K562 (cell line): Measurements from ENCODE around the gene SNX18. TPM values are rescaled to one million over a fixed set of nuclear protein-coding genes. Genes with fewer than 3 reads are reported as not detected.

Experiments
- ATAC-seq: fragments of 200-7000 bp; cut with Tn5 transposase; 3 replicates; pipeline ENCODE4 v1.9.1; 2020; ENCODE audit warnings: moderate library complexity
- BruUV-seq: library from RNA; stranded (reverse); fragments of 400-500 nt; replicated peaks from 2 replicates; lab custom pipeline; 2021; lab: Mats Ljungman, UMichigan
- CTCF ChIA-PET: fragments of 300-600 bp; formaldehyde crosslinking; extraction: SDS; loops from one replicate; lab custom pipeline; 2021; ENCODE audit warnings: low intra/inter-chr PET ratio; lab: Yijun Ruan, JAX
- POLR2A ChIA-PET: fragments of 300-600, 350-650 bp; sonication (Branson Sonifier 250); formaldehyde crosslinking; extraction: SDS; loops from one replicate; lab custom pipeline; 2021; ENCODE audit warnings: antibody characterized with exemption, inconsistent platforms; lab: Yijun Ruan, JAX
- DNase-seq, 4 experiments: peaks; one replicate each; pipeline versions ENCODE4 v3.0.0 to v3.0.0-alpha.2; 2011 to 2018; ENCODE audit warnings: low spot score in 3 of 4, mixed read lengths in 3 of 4; ENCODE audit errors: extremely low read depth in 1 of 4
- FAIRE-seq: peaks from 2 replicates; lab custom pipeline; 2011; peaks lifted over from hg19 to GRCh38; lab: Jason Lieb, UNC
- H2AFZ ChIP-seq: 2 replicates; pipeline ENCODE4 v1.6.0; 2011; ENCODE audit warnings: low read depth, low read length, control low read depth, inconsistent platforms
- H3K27ac ChIP-seq: fragments of 200-600 bp; 3 replicates; pipeline ENCODE4 v1.8.0; 2011; ENCODE audit warnings: low read depth, mild to moderate bottlenecking, control low read depth, inconsistent platforms, low read length, moderate library complexity, mixed read lengths; ENCODE audit errors: extremely low read depth
- H3K27me3 ChIP-seq, 2 experiments: fragments of 300-600 bp in 1 of 2; 2 replicates in 1 of 2; 3 replicates in 1 of 2; pipeline versions ENCODE4 v1.6.0 to v1.8.0; 2011; ENCODE audit warnings: inconsistent platforms in 2 of 2, low read length in 2 of 2, mild to moderate bottlenecking in 1 of 2, mixed read lengths in 1 of 2, moderate library complexity in 1 of 2; ENCODE audit not compliant: control insufficient read depth in 2 of 2, insufficient read depth in 2 of 2
- H3K36me3 ChIP-seq: fragments of 300-600 bp; 3 replicates; pipeline ENCODE4 v1.8.0; 2011; ENCODE audit warnings: mild to moderate bottlenecking, low read length, inconsistent platforms; ENCODE audit not compliant: control insufficient read depth, insufficient read depth
- H3K4me1 ChIP-seq, 2 experiments: fragments of 200-600 bp in 1 of 2; replicated peaks in 1 of 2; 2 replicates in 1 of 2; 3 replicates in 1 of 2; pipeline versions ENCODE4 v1.5.1 to v1.8.0; 2011; ENCODE audit warnings: inconsistent platforms in 2 of 2, low read length in 2 of 2, mild to moderate bottlenecking in 1 of 2, mixed read lengths in 1 of 2, moderate library complexity in 1 of 2; ENCODE audit not compliant: control insufficient read depth in 2 of 2, insufficient read depth in 2 of 2
- H3K4me2 ChIP-seq: 2 replicates; pipeline ENCODE4 v1.6.1; 2011; ENCODE audit warnings: low read length, control low read depth, inconsistent platforms, mixed read lengths; ENCODE audit not compliant: insufficient read depth
- H3K4me3 ChIP-seq: fragments of 200-600 bp; sonication (generic), shearing (Covaris generic); 2 replicates; pipeline ENCODE4 v1.5.1; 2016; ENCODE audit warnings: control low read depth, inconsistent platforms
- H3K79me2 ChIP-seq: fragments of 200-600 bp; 3 replicates; pipeline ENCODE4 v1.8.0; 2011; ENCODE audit warnings: low read length, inconsistent platforms; ENCODE audit not compliant: control insufficient read depth, insufficient read depth
- H3K9ac ChIP-seq, 2 experiments: 2 replicates each; pipeline versions ENCODE4 v1.6.0 to v1.6.1; 2011; ENCODE audit warnings: low read depth in 2 of 2, low read length in 2 of 2, control low read depth in 1 of 2, inconsistent platforms in 1 of 2, mild to moderate bottlenecking in 1 of 2, mixed read lengths in 1 of 2; ENCODE audit not compliant: insufficient read depth in 1 of 2
- H3K9me1 ChIP-seq: one replicate; pipeline ENCODE4 v1.6.0; 2011; ENCODE audit warnings: inconsistent platforms, mild to moderate bottlenecking, low read length, moderate library complexity; ENCODE audit not compliant: control insufficient read depth, insufficient read depth
- H3K9me3 ChIP-seq: replicated peaks from 2 replicates; pipeline ENCODE4 v1.5.1; 2011; ENCODE audit warnings: low read depth, low read length, inconsistent platforms; ENCODE audit not compliant: control insufficient read depth, insufficient read depth
- H4K20me1 ChIP-seq: replicated peaks from 2 replicates; pipeline ENCODE4 v1.6.1; 2011; ENCODE audit warnings: low read length, inconsistent platforms, mixed read lengths; ENCODE audit not compliant: control insufficient read depth, insufficient read depth
- CTCF ChIP-seq, 3 experiments: IDR thresholded peaks in 2 of 3; conservative IDR thresholded peaks in 1 of 3; 2 replicates each; pipeline ENCODE4 v1.5.1; 2011 to 2012; ENCODE audit warnings: low read length in 3 of 3, mild to moderate bottlenecking in 3 of 3, control low read depth in 2 of 3, improper control_type of control experiment in 1 of 3, inconsistent platforms in 1 of 3, low read depth in 1 of 3, mixed read lengths in 1 of 3, moderate library complexity in 1 of 3; ENCODE audit not compliant: insufficient read depth in 2 of 3
- JUNB ChIP-seq: fragments of 450-650 bp; formaldehyde crosslinking; conservative IDR thresholded peaks from 2 replicates; pipeline ENCODE4 v1.4.0; 2020; ENCODE audit warnings: mild to moderate bottlenecking
- KAT2B ChIP-seq: IDR thresholded peaks from one replicate; pipeline ENCODE4 v1.6.1; 2012; ENCODE audit warnings: low read depth, mild to moderate bottlenecking, control low read depth, inconsistent platforms, low read length, moderate library complexity
- LCOR ChIP-seq: sonication (generic); formaldehyde crosslinking; IDR thresholded peaks from 2 replicates; pipeline ENCODE4 v1.8.0; 2022; ENCODE audit warnings: mild to moderate bottlenecking, missing genetic modification reagents
- MLX ChIP-seq, 2 experiments: fragments of 450-650 bp in 1 of 2; sonication (generic) in 1 of 2; formaldehyde crosslinking; conservative IDR thresholded peaks; 2 replicates each; pipeline versions ENCODE4 v1.4.0 to v1.8.1; 2020 to 2022; ENCODE audit warnings: mild to moderate bottlenecking in 1 of 2, missing genetic modification reagents in 1 of 2
- NFE2 ChIP-seq: IDR thresholded peaks from 2 replicates; pipeline ENCODE4 v1.6.1; 2014; ENCODE audit warnings: antibody characterized with exemption, low read depth
- PTBP1 ChIP-seq: fragments of 200-400 bp; formaldehyde crosslinking; IDR thresholded peaks from 2 replicates; pipeline ENCODE4 v1.6.1; 2017; ENCODE audit warnings: low read depth, low read length
- RAD21 ChIP-seq, 2 experiments: fragments of 250-450 bp in 1 of 2; fragments of 450-650 bp in 1 of 2; sonication (Bioruptor Pico) in 1 of 2; formaldehyde crosslinking in 1 of 2; IDR thresholded peaks in 1 of 2; conservative IDR thresholded peaks in 1 of 2; 2 replicates each; pipeline versions ENCODE4 v1.4.0 to v1.8.0; 2020 to 2022; ENCODE audit warnings: mild to moderate bottlenecking in 2 of 2, moderate library complexity in 1 of 2
- RAD51 ChIP-seq: fragments of 450-650 bp; IDR thresholded peaks from 2 replicates; pipeline ENCODE4 v1.7.1; 2016; ENCODE audit warnings: low read depth, mild to moderate bottlenecking, borderline replicate concordance
- RBBP5 ChIP-seq: fragments of 200-600 bp; sonication (generic); IDR thresholded peaks from 2 replicates; pipeline ENCODE4 v1.6.1; 2012; ENCODE audit warnings: borderline replicate concordance, mild to moderate bottlenecking, low read length, control low read depth, inconsistent platforms; ENCODE audit not compliant: insufficient read depth, poor library complexity, severe bottlenecking
- RBM15 ChIP-seq: fragments of 200-400 bp; formaldehyde crosslinking; IDR thresholded peaks from 2 replicates; pipeline ENCODE4 v1.6.1; 2018; ENCODE audit warnings: mild to moderate bottlenecking, low read length, moderate library complexity; ENCODE audit not compliant: insufficient read depth
- ZFP1 ChIP-seq: fragments of 450-650 bp; formaldehyde crosslinking; IDR thresholded peaks from 2 replicates; pipeline ENCODE4 v1.4.0; 2020; ENCODE audit warnings: mild to moderate bottlenecking, mixed read lengths
- ZNF586 ChIP-seq: fragments of 450-650 bp; formaldehyde crosslinking; conservative IDR thresholded peaks from 2 replicates; pipeline ENCODE4 v1.4.0; 2020; ENCODE audit warnings: mild to moderate bottlenecking, moderate library complexity
- ZNF655 ChIP-seq: fragments of 250-450 bp; sonication (Bioruptor Pico); IDR thresholded peaks from 2 replicates; pipeline ENCODE4 v1.5.0; 2021
- WGBS: fragments of 100-300 bp; shearing (Covaris generic); methylation state at CpG from one replicate; pipeline ENCODE4 v1.1.6; 2016; ENCODE audit warnings: low coverage, mixed read lengths; ENCODE audit not compliant: insufficient coverage; ENCODE audit errors: missing lambda C conversion rate; 5-methylcytosine and 5-hydroxymethylcytosine counted together
- in situ Hi-C: fragments of 300-500 bp; cut with MboI; formaldehyde crosslinking; loops from 4 replicates; pipeline ENCODE4 v1.15.0; 2018; ENCODE audit warnings: inconsistent platforms, mixed read lengths
- intact Hi-C: fragments of 100-400 bp; cut with micrococcal nuclease; formaldehyde crosslinking; loops from 2 replicates; pipeline ENCODE4 v1.14.2; 2022
- polyA plus RNA-seq, 8 experiments: library from polyadenylated mRNA; depleted of rRNA in 4 of 8; stranded (reverse) in 5 of 8; unstranded in 3 of 8; fragments of >200 nt; fragmentation: Nextera tagmentation in 2 of 8; fragmentation: Illumina TruSeq in 1 of 8; extraction: Ambion mirVana in 2 of 8; extraction: Trizol in 1 of 8; gene quantifications; 2 replicates each; pipeline versions ENCODE4 v1.2.1 to v1.2.3, GENCODE V29; 2011 to 2014; ENCODE audit warnings: inconsistent platforms in 1 of 8, missing spikeins in 1 of 8
- total RNA-seq, 7 experiments: library from RNA; depleted of rRNA in 6 of 7; stranded (reverse); fragments of >200 nt in 6 of 7; fragmentation: Illumina TruSeq in 2 of 7; extraction: Trizol in 2 of 7; gene quantifications; 2 replicates each; pipeline versions ENCODE4 v1.2.1 to v1.2.3, GENCODE V29; 2011 to 2021; ENCODE audit warnings: low replicate concordance in 1 of 7

The SNX18 gene
- total and polyA plus RNA-seq, 9 of the 15 experiments (the other 6 are each of a cell fraction or from before 2014, with no cell fraction given) = 2.3 to 8.8 (median 6.0) TPM

- H3K9me1 ChIP-seq = no peaks in the 10 kb centered on the region
- ChIA-PET POLR2A (no interaction called here), CTCF (interaction anchor here (0.9 kb wide), 1 partner anchor 353 kb away, joined by 3 read pairs; no protein-coding TSS in a partner anchor)
- H4K20me1 ChIP-seq = no peaks in the 10 kb centered on the region
- no peak overlapping the region for H3K27ac ChIP-seq
- no peaks in the 10 kb centered on the region for H3K27me3 ChIP-seq
- FAIRE-seq (no peak), ATAC-seq (no peak), DNase-seq (peak in 1 of 4 experiments; percentile 25)
- BruUV-seq = no TSS peak
- peaks cover 10% of the 10 kb centered on the region; the same call in 1 of the 3 replicates for H3K79me2 ChIP-seq
- H3K4me3 ChIP-seq = no peak overlapping the region
- H3K36me3 ChIP-seq = peaks cover 4% of the 10 kb centered on the region; the same call in 1 of the 3 replicates
- no peak overlapping the region for H3K9ac ChIP-seq
- H3K4me2 ChIP-seq = no peak overlapping the region
- WGBS = 26% methylated on average over 4 of the region's 4 CpGs
- no peak overlapping the region for H2AFZ ChIP-seq
- intact Hi-C loops (loop anchor here (10.0 kb wide), 1 partner anchor 111 kb away; no protein-coding TSS in a partner anchor), in situ Hi-C loops (no loop called here)
- H3K4me1 ChIP-seq = peaks cover under 1 to 19% of the 10 kb centered on the region in 2 experiments; a peak in 4 of 5 replicates
- TF ChIP-seq PTBP1 = no peak
- TF ChIP-seq ZNF655 (CRISPR knock-in tag) = no peak
- 0 out of 4 replicates have a peak, but pooled peaks of 1 of the 2 experiments have one; percentile 5 for TF ChIP-seq RAD21 (CRISPR knock-in tag; conservative IDR thresholded peaks at IDR 0.05 in 1 of 2, IDR thresholded peaks at IDR 0.05 in 1 of 2)
- TF ChIP-seq ZFP1 (CRISPR knock-in tag) = no peak
- no peak for TF ChIP-seq MLX (CRISPR knock-in tag; conservative IDR thresholded peaks at IDR 0.05)
- no peak for TF ChIP-seq RBBP5
- 0 out of 6 replicates have a peak, but pooled peaks of 1 of the 3 experiments have one; percentile 5 for TF ChIP-seq CTCF (IDR thresholded peaks at IDR 0.05 in 2 of 3, conservative IDR thresholded peaks at IDR 0.05 in 1 of 3; ENCODE audit: insufficient read depth in 2 of 3, low read depth in 1 of 3, low read length in 3 of 3)
- TF ChIP-seq LCOR (CRISPR knock-in tag) = no peak
- no peak for TF ChIP-seq ZNF586 (CRISPR knock-in tag)
- no peak for TF ChIP-seq RBM15
- no peak for TF ChIP-seq RAD51
- 0 out of 2 replicates have a peak, but pooled peaks have one; percentile 9 for TF ChIP-seq NFE2
- no peak for TF ChIP-seq KAT2B
- no peak for TF ChIP-seq JUNB (CRISPR knock-in tag)
- H3K9me3 ChIP-seq = no peaks in the 10 kb centered on the region
These were observed 3.3 kb upstream of the SNX18 start for GRCh38 chr5:54514291-54514690.
